PC-9 (cell line): ENCODE results near the gene ZNF236.

ENCODE experiments used
- EZH2 ChIP-seq: fragments of 200-600 bp; sonication (generic); IDR thresholded peaks from 2 replicates; pipeline ENCODE4 v1.8.0; 2017; ENCODE audit warnings: antibody characterized with exemption, low read depth
- TF ChIP-seq, protein P1 (sequence below): fragments of 200-600 bp; sonication (generic); conservative IDR thresholded peaks from 2 replicates; pipeline ENCODE4 v1.6.1; 2017; ENCODE audit warnings: mixed run types, antibody characterized with exemption, mild to moderate bottlenecking, moderate library complexity

GRCh38 chr18:76958692-76959341 is 136.5 kb downstream of the ZNF236 start:
- TF ChIP-seq, protein P1, sequence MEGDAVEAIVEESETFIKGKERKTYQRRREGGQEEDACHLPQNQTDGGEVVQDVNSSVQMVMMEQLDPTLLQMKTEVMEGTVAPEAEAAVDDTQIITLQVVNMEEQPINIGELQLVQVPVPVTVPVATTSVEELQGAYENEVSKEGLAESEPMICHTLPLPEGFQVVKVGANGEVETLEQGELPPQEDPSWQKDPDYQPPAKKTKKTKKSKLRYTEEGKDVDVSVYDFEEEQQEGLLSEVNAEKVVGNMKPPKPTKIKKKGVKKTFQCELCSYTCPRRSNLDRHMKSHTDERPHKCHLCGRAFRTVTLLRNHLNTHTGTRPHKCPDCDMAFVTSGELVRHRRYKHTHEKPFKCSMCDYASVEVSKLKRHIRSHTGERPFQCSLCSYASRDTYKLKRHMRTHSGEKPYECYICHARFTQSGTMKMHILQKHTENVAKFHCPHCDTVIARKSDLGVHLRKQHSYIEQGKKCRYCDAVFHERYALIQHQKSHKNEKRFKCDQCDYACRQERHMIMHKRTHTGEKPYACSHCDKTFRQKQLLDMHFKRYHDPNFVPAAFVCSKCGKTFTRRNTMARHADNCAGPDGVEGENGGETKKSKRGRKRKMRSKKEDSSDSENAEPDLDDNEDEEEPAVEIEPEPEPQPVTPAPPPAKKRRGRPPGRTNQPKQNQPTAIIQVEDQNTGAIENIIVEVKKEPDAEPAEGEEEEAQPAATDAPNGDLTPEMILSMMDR = no peak
- TF ChIP-seq EZH2 = no peak
